Progenitor cell of endocrine pancreas (in vitro differentiated cells): ENCODE results near the gene CPN1. TPM values are rescaled to one million over a fixed set of nuclear protein-coding genes. Genes with fewer than 3 reads are reported as not detected.

Source experiments
- DNase-seq: peaks from one replicate; pipeline ENCODE4 v3.0.0; 2021; ENCODE audit warnings: low spot score; ENCODE audit not compliant: unreplicated experiment
- H3K27ac Mint-ChIP-seq: 2 replicates; pipeline ENCODE4 v1.8.0; 2021; ENCODE audit warnings: mild to moderate bottlenecking, moderate library complexity, mixed read lengths
- H3K27me3 Mint-ChIP-seq: 2 replicates; pipeline ENCODE4 v1.8.0; 2021; ENCODE audit warnings: mixed read lengths
- H3K36me3 Mint-ChIP-seq: 2 replicates; pipeline ENCODE4 v1.8.0; 2022; ENCODE audit warnings: mixed read lengths; ENCODE audit not compliant: insufficient read depth
- H3K4me1 Mint-ChIP-seq: 2 replicates; pipeline ENCODE4 v1.8.0; 2021; ENCODE audit warnings: low read depth, mixed read lengths
- H3K4me3 Mint-ChIP-seq: 2 replicates; pipeline ENCODE4 v1.8.0; 2021; ENCODE audit warnings: low read depth, mild to moderate bottlenecking, moderate library complexity, mixed read lengths
- H3K9me3 Mint-ChIP-seq: 2 replicates; pipeline ENCODE4 v1.8.0; 2021; ENCODE audit warnings: low read depth, mixed read lengths
- total RNA-seq: library from RNA; stranded (reverse); gene quantifications from 2 replicates; pipeline ENCODE4 v1.2.1, GENCODE V29; 2021
- TF ChIP-seq, protein P1 (sequence below): fragments of 200-600 bp; sonication (generic); IDR thresholded peaks from one replicate; pipeline ENCODE4 v1.5.0; 2021; ENCODE audit warnings: antibody characterized with exemption, mild to moderate bottlenecking; ENCODE audit not compliant: unreplicated experiment

Gene CPN1
- total RNA-seq, 1 donor from 2014 or later, result 4.5 TPM

DNA sequence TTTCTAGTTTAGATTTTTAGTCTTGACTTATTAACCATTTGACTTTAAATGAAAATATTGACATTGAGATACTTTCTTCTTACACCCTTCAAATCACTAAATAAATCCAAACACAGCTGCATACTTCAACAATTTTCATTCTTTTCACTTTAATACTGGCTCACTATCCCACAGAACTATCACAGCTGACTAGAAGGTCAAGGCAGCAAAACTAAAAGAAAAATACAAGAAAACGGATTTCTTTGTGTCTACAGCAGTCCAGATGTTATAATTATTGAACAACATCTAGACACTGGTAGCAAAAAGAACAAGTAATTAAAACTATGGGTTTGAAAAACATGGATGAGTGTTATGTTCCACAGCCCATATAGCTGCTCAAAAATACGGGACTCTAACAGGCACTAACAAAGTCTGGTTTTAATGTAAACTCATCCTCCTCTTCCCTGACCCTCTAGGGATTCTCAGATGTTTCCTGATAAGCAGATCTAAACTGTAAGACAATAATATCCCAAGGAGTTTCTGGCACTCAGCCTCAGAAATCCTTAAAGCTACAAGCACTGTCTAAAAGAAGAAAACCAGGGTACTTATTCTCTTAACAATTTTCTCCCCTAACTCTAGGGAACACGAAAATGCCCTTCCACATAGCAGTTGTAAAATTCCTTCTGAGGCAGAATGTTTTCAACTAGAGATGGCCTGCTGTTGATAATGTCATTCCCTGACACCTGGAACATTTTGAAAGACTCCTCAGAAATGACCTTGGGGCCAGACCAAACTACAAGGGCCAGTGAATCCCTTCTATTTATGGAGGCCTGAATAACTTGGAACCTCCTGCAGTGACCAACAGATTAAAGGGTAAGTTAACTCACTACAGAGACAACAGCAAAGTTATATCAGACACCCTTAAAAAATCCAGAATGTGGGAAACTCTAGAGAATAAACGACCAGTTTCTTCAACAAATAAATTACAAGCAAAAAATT, 84.7 kb downstream of the CPN1 start:
- TF ChIP-seq, protein P1, sequence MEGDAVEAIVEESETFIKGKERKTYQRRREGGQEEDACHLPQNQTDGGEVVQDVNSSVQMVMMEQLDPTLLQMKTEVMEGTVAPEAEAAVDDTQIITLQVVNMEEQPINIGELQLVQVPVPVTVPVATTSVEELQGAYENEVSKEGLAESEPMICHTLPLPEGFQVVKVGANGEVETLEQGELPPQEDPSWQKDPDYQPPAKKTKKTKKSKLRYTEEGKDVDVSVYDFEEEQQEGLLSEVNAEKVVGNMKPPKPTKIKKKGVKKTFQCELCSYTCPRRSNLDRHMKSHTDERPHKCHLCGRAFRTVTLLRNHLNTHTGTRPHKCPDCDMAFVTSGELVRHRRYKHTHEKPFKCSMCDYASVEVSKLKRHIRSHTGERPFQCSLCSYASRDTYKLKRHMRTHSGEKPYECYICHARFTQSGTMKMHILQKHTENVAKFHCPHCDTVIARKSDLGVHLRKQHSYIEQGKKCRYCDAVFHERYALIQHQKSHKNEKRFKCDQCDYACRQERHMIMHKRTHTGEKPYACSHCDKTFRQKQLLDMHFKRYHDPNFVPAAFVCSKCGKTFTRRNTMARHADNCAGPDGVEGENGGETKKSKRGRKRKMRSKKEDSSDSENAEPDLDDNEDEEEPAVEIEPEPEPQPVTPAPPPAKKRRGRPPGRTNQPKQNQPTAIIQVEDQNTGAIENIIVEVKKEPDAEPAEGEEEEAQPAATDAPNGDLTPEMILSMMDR, result no peak
- Mint-ChIP-seq H3K27me3 (no peaks in the 10 kb centered on the region), H3K9me3 (peaks cover 3% of the 10 kb centered on the region), H3K36me3 (no peaks in the 10 kb centered on the region), H3K4me3 (no peak overlapping the region), H3K4me1 (peaks cover 14% of the 10 kb centered on the region), H3K27ac (peak overlapping the region; percentile 10)
- no peak for DNase-seq

DNA sequence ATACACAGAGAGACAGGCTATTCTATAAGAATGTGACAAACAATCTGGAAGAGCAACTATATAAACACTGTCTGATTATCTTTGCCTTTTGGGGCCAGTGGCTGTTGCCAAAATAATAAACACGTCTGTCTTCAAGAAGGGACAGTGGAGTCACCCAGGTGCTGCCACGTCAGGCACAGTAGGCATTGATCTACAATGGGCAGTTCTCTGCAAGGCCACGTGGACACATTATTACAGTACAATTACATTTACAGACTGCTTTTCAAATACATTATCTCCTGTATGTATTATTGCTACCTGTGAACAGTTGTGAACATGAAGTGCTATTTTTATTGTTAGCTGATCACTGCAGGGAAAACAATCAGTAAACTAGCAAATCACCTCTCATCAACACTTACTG, 86.0 kb downstream of the CPN1 start:
- no peak for DNase-seq
- no peak overlapping the region for H3K4me3 Mint-ChIP-seq
- H3K9me3 Mint-ChIP-seq, result peaks cover 3% of the 10 kb centered on the region
- H3K27me3 Mint-ChIP-seq, result no peaks in the 10 kb centered on the region
- TF ChIP-seq, protein P1, result no peak
- H3K36me3 Mint-ChIP-seq, result no peaks in the 10 kb centered on the region
- no peak overlapping the region for H3K27ac Mint-ChIP-seq
- H3K4me1 Mint-ChIP-seq, result peaks cover 12% of the 10 kb centered on the region

DNA sequence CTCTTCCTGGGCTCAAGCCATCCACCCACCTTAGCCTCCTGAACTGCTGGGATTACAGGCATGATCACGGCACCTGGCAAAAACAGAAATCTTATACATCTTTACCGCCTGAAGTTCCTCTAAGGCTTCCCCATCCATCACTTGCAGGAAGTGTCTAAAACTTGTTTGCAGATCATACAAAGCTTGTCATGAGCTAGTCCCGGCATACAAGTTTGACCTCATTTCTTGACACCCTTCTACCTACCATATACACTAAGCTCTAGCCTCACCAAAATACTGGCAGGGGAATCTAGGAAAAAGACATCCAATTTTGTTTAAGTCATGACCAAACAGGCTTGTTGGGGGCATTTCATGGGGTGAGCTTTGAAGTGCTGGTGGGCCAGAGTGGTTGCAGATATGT, 86.4 kb downstream of the CPN1 start:
- Mint-ChIP-seq H3K27ac (no peak overlapping the region), H3K4me3 (no peak overlapping the region), H3K27me3 (no peaks in the 10 kb centered on the region), H3K36me3 (no peaks in the 10 kb centered on the region), H3K9me3 (peaks cover 3% of the 10 kb centered on the region), H3K4me1 (peaks cover 12% of the 10 kb centered on the region)
- no peak for DNase-seq
- TF ChIP-seq, protein P1, result no peak

DNA sequence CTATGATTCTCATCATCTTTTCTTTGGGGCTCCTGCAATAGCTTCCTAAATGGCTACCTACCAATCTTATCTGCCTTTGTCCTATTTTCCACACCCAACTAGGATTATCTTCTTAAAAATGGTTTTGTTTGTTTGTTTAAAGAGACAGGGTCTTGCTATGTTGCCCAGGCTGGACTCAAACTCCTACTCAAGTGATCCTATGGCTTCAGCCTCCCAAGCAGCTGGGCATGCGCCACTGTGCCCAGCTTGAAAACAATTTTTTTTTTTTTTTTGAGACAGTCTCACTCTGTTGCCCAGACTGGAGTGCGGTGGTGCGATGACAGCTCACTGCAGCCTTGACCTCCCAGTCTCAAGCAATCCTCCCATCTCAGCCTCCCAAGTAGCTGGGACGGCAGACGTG, 86.9 kb downstream of the CPN1 start:
- H3K27me3 Mint-ChIP-seq, result no peaks in the 10 kb centered on the region
- H3K36me3 Mint-ChIP-seq, result no peaks in the 10 kb centered on the region
- TF ChIP-seq, protein P1, result no peak
- peaks cover 12% of the 10 kb centered on the region for H3K4me1 Mint-ChIP-seq
- peaks cover 3% of the 10 kb centered on the region for H3K9me3 Mint-ChIP-seq
- no peak overlapping the region for H3K4me3 Mint-ChIP-seq
- DNase-seq, result no peak
- no peak overlapping the region for H3K27ac Mint-ChIP-seq

DNA sequence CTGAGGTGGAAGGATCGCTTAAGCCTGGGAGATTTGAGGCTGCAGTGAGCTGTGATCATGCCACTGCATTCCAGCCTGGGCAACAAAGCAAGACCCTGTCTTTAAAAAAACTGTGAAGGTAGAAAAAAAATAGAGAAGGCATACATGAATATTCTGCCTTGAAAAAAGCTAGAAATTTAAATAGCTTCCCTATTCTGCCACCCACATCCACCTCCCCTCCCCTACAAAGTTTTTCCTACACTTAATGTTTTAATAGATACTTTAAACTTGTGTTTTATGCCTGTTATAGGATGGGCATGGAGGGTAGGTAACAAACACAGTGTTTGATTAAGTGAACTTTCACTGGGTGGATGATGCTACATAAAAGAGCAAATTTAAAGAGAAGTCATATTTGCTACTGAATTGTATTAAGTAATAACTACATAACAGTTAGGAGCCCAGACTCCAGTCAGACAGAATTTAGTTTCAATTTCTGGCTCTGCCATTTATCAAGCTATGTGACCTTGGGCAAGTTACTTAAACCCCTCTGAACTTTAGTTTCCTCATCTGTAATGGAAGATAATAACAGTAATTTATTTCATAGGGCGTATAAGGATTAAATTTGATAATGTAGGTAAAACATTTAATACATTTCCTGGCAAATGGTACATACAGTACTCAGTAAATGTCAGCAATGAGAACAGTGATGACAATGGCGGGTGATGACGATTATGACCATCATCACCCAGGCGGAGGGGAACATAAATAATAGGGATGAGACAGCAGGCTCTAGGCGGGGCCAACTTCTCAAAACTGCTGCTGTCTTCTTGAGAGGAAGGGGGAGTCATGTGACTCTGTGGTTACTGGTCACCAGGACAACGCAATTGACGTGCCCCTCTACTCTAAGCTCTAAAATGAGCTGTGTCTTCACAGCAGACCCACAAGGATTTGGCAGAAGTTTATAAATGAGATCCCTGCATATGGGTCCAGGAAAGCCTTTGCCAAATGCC, 87.7 kb downstream of the CPN1 start:
- Mint-ChIP-seq H3K27me3 (no peaks in the 10 kb centered on the region), H3K4me3 (no peak overlapping the region), H3K27ac (no peak overlapping the region), H3K4me1 (peaks cover 12% of the 10 kb centered on the region), H3K36me3 (no peaks in the 10 kb centered on the region), H3K9me3 (peaks cover 3% of the 10 kb centered on the region)
- DNase-seq, result no peak
- TF ChIP-seq, protein P1, result no peak
